ENCODE measurements around the gene LMAN2.
"Not testable (repeated sequence)": the region's sequence is repeated elsewhere in the genome, so short reads cannot be mapped to it uniquely, and the experiment has no call there.

The LMAN2 gene

DNA sequence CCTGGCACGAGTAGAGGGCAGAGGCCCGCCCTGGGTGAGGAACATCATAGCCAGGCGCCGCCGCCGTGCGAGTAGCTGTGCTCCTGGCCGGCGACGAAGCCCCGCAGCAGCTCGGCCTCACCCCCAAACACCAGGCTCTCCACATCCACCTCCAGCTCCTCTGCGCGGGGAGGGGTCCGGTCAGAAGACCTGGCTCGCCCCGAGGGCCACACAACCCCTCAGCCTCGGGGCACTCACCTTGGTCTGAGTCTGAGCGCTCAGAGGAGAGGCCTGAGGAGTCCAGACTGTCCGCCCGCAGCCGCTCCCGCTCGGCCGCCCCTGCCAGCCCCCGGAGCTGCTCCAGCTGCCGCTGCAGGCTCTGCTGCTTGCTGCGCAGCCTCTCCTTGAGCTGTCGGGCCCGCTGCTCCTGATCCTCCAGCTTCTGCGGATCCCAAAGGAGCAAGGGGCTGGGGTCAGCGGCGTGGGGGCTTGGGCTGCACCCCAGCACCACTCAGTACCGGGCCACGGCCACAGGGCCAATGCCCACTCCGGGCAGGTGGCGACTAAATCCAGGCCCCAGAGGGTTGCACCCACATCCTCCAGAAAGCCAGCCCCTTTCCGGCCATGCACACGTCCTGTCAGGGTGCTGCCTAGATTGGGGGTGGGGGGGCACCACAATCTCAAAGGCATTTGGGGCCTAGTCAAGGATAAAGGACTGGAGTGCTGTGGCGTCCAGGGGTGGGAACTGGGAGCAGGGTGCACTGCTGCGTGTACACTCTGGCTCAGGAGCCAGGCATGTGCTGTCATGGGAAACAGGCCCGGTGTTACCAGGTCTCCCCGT, 43.7 kb downstream of the LMAN2 start:
- no peak for DNase-seq (ENCODE audit: low read depth in 2 of 2, low spot score in 1 of 2)

DNA sequence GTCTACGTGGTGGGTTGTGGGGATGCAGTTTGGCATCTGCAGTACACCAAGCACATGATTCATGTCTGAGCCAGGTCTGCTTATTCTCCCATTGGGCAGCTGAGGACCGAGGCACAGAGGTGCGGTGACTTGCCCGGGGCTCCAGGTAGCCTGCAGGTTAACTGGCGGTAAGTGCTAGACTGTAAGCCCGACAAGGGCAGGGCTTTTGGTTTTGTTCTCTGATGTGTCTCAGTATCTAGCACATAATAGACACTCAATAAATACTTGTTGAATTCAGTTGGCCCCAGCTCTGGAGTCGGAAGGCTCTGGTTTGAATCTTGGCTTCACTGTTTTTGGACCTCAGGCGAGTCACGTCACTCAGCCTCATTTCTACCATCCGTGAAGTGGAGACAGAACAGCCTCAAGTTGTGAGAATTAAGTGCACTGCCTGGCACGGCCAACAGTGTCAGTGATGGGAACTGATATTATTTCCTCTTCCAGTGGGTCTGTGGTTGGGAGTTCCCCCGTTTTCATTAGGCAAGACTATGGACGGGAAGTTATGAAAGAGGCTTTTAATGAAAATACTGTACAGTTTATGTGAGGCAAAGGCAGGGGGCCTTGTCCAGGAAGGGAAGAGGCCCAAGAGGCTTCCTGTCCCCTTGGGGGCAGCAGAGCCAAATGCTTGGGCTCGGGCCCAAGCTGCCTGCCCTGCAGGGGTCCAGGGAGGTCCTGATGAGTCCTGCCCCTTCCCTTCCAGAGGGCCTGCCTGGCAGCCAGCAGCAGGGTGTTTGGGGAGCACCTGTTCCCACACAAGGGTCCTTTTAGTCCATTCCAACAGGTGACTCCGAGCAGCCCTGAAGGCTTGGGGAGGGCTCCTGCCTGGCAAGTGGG, 44.6 kb downstream of the LMAN2 start:
- DNase-seq (ENCODE audit: low read depth in 2 of 2, low spot score in 1 of 2): no peak

DNA sequence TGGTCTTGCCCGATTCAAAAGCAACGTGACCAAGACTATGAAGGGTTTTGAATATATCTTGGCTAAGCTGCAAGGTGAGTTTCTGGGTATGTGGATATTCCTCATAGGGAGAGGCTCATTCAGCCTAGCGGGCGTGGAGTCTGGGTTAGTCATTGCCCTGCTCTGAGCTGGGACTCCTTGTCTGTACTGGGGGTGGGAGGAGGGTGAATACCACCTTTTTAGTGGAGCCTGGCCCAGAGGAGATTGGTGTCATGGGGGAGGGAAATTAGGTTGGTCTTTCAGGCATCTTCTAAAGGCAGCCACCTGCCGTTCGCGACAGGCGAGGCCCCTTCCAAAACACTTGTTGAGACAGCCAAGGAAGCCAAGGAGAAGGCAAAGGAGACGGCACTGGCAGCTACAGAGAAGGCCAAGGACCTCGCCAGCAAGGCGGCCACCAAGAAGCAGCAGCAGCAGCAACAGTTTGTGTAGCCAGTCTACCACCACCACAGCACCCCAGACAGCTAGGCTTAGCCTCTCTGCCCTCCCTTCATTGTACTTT, 45.3 kb downstream of the LMAN2 start:
- DNase-seq (ENCODE audit: low read depth in 2 of 2, low spot score in 1 of 2): not testable (repeated sequence)

DNA sequence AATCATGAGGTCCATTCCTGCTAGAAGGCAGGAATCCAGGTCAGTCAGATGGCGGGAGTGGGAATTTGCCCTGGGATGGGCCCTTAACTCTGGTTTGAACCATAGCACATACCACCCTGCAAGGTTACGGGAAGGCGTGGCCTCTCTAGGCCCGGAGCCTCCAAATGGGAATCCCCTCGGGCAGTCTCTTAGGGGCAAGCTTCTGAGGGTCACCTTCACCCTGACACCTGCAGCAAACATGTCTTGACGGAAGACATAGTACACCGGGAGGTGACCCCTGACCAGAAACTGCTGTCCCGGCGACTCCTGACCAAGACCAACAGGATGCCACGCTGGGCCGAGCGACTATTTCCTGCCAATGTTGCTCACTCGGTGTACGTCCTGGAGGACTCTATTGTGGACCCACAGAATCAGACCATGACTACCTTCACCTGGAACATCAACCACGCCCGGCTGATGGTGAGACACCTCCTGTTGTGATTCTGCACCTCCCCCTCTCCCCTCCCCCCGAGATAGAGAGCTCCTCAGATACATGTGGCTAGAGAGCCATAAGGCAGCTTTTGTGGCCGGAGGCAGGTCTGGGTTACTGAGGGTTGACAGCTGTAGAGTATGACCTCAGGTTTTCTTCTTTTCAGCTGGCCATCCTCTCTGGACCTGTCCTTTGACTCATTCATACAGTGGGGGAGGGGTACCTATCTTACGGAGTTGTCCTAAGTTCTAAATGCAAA, 46.9 kb downstream of the LMAN2 start:
- no peak for DNase-seq (ENCODE audit: low read depth in 2 of 2, low spot score in 1 of 2)

DNA sequence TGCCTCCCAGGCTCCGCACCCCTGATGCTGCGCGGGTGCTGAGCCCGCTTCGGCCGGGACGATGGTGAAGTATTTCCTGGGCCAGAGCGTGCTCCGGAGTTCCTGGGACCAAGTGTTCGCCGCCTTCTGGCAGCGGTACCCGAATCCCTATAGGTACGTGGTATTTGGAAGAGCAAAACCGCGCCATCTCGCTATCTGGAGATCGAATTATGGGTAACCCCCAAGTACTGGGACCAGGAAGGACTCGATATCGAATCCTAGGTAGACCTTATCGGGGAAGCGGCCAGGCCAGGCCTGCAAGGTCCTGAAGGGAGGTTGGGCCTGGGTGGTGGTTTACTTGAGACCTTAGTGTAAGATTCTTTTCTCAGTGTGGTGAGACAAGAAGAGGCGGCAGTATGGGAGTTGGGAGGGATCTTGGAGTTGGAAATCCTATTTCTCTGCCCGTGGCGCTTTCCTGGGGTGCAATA, 47.5 kb downstream of the LMAN2 start:
- no peak for DNase-seq (ENCODE audit: low read depth in 2 of 2, low spot score in 1 of 2)

DNA sequence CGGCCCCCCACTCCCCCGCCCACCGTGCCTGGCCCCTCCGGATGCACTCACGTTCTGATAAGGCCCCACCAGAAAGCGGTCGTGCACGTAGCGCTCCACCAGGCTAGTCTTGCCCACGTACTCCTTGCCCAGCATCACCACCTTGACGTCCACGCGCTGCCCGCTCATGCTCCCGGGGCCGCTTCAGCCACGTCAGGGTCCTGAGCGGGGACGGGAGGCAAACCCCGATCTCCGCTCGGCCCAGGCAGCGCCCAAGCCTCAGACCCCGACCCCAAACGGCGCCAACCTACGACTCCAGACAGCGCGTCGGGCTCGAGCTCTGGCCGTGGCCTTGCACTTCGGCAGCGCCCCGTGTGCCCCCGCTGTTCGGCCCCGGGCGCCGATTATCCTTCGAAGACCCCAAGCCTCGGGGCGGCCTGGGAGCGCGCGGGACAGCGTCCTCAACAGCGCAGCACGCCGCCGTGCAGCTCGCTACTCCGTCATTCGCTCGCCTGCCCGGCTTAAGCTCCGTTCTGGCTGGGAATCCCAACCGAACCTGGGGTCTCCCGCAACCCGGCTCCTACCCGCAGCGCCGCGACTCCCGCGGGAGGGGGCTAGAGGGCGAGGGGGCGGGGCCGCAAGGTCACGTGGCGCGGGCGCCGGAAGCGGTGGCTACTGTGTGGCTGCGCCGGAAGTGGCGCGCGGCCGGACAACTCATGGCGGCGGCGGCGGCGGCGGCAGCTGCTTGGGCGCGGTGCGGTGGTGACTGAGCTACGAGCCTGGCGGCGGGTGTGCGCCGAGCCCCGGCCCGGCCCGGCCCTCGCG, 48.1 kb downstream of the LMAN2 start, which contains the start of the genes PRELID1 and RAB24:
Gene PRELID1 (plus strand): TSS at position 679 of the 804 bp plus-strand sequence. CDS start 187 bp downstream, outside the sequence.
Gene RAB24 (minus strand): TSS at position 599 of the 804 bp plus-strand sequence. CDS start 431 bp downstream, at position 168.
- DNase-seq (ENCODE audit: low read depth in 2 of 2, low spot score in 1 of 2): peak; percentile 76 to 77

DNA sequence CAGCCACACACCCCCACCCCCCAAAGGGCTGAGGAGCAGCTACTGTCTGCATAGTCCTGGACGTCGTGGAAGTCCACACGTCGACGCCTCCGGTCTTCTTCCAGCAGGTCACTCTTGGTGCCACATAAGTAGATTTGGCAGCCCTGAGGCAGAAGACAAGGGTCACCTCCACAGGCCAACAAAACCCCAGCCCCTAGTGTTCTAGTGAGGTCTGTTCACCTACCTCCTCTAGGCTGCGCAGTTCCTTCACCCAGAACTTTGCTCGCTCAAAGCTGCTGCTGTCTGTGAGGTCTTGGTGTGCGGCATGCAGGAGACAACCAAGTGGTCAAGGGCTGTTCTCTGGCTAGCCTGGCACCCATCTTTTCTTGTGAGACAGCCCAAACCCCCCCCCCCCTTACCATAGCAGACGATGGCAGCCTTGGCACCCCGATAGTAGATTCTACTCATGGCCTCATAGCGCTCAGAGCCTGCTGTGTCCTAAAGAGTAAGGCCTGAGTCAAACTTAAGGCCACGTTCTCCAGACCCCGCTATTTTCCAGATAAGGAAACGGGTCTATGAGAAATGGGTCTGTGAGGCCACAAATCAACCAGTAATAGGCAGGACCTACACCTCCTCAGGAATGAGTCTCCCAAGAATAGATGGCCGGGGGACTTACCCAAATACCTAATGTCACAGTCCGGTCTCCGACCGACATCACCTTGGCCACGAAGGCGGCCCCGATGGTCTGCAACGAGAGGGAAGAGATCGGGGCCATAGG, 48.9 kb downstream of the LMAN2 start:
- no peak for DNase-seq (ENCODE audit: low read depth in 2 of 2, low spot score in 1 of 2)

DNA sequence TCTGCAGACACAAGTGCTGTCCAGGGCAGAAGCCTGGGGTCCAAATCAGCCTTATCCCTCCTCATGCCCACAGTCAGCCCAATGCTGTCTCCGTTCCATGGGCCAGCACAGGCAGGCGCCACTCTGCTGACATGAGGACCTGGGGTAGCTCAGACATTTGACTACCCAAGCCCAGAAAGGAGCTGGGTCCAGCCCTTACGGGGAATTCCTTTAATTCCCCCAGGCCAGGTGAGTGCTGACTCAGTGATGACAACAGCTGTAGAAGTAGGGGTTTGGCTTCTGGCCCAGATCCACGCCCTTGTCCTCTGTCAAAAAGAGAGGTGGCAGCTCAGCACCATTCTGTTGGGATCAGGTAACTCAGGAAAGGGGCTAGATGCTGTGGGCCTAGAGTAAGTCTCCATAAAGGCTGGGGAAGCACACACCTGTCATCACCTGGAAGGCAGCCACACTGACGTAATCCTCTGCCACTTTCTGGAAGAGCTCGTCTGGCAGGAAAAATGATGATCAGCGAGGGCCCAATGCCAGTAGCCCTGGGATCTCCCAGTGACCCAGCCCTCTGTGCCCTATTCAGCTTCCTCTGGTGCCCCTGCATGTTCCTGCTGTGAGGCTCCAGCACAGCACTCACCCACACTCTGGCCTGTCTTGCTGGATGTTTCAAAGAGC, 49.8 kb downstream of the LMAN2 start:
- DNase-seq (ENCODE audit: low read depth in 2 of 2, low spot score in 1 of 2): no peak

DNA sequence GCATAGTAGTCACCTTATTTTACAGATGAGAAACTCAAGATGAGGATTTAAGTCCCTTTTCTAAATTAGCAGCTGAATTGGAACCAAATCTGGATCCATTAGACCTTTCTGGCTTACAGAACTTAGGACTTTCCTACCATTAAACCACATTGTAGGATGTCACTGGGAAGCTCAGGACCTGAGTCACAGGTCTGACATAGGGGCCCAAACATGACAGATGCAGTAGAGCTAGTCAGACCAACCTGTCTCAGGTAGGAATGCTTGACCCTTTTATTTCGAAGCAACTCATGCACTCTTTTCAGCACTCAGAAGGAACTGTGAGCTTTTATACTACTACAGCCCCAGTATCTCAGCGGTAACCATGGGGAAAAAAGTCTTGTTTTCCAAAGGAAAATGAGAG, 50.5 kb downstream of the LMAN2 start:
- DNase-seq (ENCODE audit: low read depth in 2 of 2, low spot score in 1 of 2): no peak

DNA sequence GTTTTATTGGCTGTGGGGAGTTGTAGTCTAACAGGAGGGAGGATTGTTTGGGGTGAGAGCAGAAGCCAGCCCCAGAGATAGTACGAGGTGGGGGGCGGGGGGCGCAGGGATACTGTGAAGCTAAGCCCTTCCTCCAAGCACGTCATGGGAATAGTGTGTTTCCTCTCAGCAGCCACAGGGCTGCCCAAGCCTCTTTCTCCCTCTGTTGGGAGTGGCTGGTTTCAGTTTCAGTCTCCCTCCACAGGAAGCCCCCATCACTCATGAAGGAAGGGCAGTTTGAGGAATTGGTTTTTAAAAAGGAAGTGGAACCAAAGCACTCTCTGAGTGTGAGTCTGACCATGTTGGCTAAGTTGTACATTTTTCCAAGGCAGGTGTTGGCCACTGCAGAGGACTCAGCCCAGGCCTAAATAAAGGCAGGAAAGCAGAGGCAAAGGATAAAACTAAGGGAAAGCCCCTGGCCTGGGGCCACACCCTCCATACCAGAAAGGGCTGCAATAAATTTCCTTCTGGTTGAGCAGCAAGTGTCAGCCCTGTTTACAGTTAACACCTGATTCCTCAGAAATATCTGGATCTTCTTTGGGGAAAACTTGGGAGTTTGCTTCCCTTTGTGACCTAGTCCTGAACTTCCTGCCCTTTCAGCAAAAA, 51.1 kb downstream of the LMAN2 start:
- DNase-seq (ENCODE audit: low read depth in 2 of 2, low spot score in 1 of 2): peak; percentile 33 to 53

DNA sequence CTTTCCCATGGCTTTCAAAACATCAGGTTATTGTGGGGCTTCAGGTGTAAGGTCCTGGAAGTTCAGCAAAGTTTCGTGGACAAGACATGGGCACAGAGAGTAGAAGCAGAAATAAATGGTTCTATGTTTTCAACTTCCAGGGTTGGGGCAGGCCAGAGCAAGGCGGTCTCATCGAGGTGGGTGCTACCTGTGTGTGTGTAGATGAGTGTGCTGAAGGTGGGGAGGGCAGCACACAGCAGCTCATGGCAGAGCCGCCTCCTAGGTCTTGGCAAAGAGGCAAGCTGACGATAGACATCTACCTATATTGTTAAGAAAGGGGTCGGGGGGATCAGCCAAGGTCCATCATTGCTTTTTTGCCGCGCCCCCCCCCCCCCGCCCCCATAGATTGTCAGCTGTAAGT, 51.8 kb downstream of the LMAN2 start:
- DNase-seq (ENCODE audit: low read depth in 2 of 2, low spot score in 1 of 2): no peak

DNA sequence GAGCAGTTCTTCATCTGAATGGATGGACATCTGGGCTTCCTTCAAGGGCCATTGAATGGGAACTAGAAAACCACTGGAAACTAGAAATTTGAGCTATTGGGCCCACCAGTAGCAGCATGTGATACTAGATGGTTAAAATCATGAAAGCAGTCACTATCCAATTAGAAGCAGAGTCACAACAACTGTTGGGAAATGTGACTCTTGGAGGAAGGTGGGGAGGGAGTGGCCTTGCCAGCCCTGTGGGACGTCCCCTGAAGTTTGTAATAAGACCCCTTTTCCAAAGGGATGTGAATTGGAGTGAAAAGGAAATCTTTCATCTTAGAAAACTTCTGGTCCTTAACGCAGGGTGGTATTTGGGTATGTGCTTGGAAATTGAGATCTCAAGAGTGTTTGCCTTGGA, 53.5 kb downstream of the LMAN2 start:
- DNase-seq (ENCODE audit: low read depth in 2 of 2, low spot score in 1 of 2): no peak

DNA sequence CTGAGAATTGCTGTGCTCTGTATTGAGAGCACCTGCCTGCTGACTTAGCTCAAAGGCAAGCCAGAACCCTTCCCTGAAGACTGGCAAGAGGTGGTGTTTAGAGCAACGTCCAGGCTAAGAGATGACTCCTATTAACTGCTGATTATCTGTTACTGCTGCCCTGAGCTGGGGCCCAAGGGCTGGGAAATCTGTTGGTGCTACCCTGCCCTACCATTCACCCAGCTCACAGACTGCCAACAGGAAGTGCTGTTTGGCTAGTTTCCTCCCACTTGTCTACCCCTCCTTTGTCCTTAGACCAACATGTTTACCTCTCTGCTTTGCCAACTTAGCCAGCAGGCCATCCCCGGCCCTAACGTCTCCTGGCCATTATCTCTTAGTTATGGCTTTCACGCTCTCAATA, 54.9 kb downstream of the LMAN2 start:
- no peak for DNase-seq (ENCODE audit: low read depth in 2 of 2, low spot score in 1 of 2)

DNA sequence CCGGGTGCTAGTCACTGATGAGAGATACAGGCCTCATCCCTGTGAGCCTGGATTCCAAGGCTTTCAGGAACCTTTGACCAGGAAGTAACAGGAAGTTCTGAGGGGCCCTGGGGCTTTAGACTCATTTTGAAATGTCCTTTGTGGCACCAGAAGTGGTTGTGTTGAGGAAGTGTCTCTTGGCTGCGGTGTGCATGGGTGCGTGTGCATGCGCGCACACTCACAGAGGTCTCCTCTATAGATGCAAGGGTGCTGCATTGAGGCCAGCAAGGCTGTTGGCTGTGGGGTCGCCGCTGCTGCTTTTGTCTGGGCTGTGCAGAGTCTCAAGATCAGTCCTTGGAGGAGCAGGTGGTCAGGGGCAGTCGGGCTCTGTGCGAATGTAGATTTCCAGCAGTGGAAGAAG, 55.5 kb downstream of the LMAN2 start:
- DNase-seq (ENCODE audit: low read depth in 2 of 2, low spot score in 1 of 2): no peak

DNA sequence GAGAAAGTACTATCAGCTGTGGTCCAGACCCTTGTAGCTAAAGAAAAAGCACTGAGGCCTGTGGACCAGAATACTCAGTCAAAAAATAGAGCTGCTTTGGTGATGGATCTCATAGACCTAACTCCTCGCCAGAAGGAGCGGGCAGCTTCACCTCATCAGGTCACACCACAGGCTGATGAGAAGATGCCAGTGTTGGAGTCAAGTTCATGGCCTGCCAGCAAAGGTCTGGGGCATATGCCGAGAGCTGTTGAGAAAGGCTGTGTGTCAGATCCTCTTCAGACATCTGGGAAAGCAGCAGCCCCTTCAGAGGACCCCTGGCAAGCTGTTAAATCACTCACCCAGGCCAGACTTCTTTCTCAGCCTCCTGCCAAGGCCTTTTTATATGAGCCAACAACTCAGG, 56.8 kb downstream of the LMAN2 start:
- no peak for DNase-seq (ENCODE audit: low read depth in 2 of 2, low spot score in 1 of 2)

DNA sequence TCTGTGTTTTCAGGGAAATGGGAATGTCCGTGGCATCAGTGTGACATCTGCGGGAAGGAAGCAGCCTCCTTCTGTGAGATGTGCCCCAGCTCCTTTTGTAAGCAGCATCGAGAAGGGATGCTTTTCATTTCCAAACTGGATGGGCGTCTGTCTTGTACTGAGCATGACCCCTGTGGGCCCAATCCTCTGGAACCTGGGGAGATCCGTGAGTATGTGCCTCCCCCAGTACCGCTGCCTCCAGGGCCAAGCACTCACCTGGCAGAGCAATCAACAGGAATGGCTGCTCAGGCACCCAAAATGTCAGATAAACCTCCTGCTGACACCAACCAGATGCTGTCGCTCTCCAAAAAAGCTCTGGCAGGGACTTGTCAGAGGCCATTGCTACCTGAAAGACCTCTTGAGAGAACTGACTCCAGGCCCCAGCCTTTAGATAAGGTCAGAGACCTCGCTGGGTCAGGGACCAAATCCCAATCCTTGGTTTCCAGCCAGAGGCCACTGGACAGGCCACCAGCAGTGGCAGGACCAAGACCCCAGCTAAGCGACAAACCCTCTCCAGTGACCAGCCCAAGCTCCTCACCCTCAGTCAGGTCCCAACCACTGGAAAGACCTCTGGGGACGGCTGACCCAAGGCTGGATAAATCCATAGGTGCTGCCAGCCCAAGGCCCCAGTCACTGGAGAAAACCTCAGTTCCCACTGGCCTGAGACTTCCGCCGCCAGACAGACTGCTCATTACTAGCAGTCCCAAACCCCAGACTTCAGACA, 57.5 kb downstream of the LMAN2 start:
- DNase-seq (ENCODE audit: low read depth in 2 of 2, low spot score in 1 of 2): no peak

DNA sequence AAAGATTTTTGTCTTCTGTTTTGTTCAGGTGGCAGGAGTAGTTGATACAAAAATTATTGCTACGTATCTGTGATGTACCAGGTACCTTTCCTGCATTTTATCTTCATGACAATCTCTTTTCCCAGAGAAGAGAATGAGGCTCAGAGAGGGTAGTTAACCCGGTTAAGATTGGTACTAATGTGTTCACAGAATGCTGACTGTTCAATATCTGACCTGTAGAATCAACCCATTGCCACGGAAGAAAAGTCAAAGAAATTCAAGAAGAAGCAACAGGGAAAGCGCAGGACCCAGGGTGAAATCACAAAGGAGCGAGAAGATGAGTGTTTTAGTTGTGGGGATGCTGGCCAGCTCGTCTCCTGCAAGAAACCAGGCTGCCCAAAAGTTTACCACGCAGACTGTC, 59.7 kb downstream of the LMAN2 start:
- no peak for DNase-seq (ENCODE audit: low read depth in 2 of 2, low spot score in 1 of 2)
